Stimulated activated CD4-positive, alpha-beta T cell treated with anti-CD3 and anti-CD28 coated beads, Interleukin-4, amount 100 ng/mL, for 4 hours (primary cell): ENCODE results near the gene COG2.
"Not testable (repeated sequence)": the region's sequence is repeated elsewhere in the genome, so short reads cannot be mapped to it uniquely, and the experiment has no call there.

Experiments
- DNase-seq, 2 experiments: peaks; one replicate each; pipeline ENCODE4 v3.0.0-alpha.2; 2020

The COG2 gene

GRCh38 chr1:230626232-230626631, 16.0 kb upstream of the COG2 start:
- DNase-seq = no peak

GRCh38 chr1:230627767-230628166, 14.5 kb upstream of the COG2 start:
- DNase-seq = no peak

- DNase-seq = no peak
Observed at GRCh38 chr1:230629511-230629910, 12.8 kb upstream of the COG2 start.

- no peak for DNase-seq
Observed at GRCh38 chr1:230631477-230631876, 10.8 kb upstream of the COG2 start.

GRCh38 chr1:230632273-230632873, 9.9 kb upstream of the COG2 start:
- no peak for DNase-seq

GRCh38 chr1:230633469-230633868, 8.8 kb upstream of the COG2 start:
- no peak for DNase-seq

GRCh38 chr1:230634384-230634783, 7.9 kb upstream of the COG2 start:
- DNase-seq = no peak

- no peak for DNase-seq
Observed at GRCh38 chr1:230636575-230637148, 5.6 kb upstream of the COG2 start.

- DNase-seq = no peak
Observed at GRCh38 chr1:230639714-230640209, 2.5 kb upstream of the COG2 start.

- no peak for DNase-seq
Observed at GRCh38 chr1:230641346-230641745, 935 bp upstream of the COG2 start.

GRCh38 chr1:230641900-230642262, 400 bp upstream of the COG2 start:
- DNase-seq = no peak

GRCh38 chr1:230643908-230644307, 1.6 kb downstream of the COG2 start:
- no peak for DNase-seq

GRCh38 chr1:230646710-230647302, 4.5 kb downstream of the COG2 start:
- no peak for DNase-seq

- no peak for DNase-seq
Observed at GRCh38 chr1:230647321-230647720, 5.0 kb downstream of the COG2 start.

- DNase-seq = no peak
Observed at GRCh38 chr1:230648114-230648513, 5.8 kb downstream of the COG2 start.

- no peak for DNase-seq
Observed at GRCh38 chr1:230650300-230650699, 8.0 kb downstream of the COG2 start.

- DNase-seq = no peak
Observed at GRCh38 chr1:230651235-230651634, 9.0 kb downstream of the COG2 start.

GRCh38 chr1:230656719-230657118, 14.4 kb downstream of the COG2 start:
- DNase-seq = not testable (repeated sequence)

- DNase-seq = not testable (repeated sequence)
Observed at GRCh38 chr1:230658103-230658502, 15.8 kb downstream of the COG2 start.

GRCh38 chr1:230658691-230659090, 16.4 kb downstream of the COG2 start:
- no peak for DNase-seq

- no peak for DNase-seq
Observed at GRCh38 chr1:230661976-230662375, 19.7 kb downstream of the COG2 start.

- DNase-seq = no peak
Observed at GRCh38 chr1:230668227-230668626, 25.9 kb downstream of the COG2 start.

GRCh38 chr1:230669543-230669942, 27.3 kb downstream of the COG2 start:
- DNase-seq = no peak

- no peak for DNase-seq
Observed at GRCh38 chr1:230674581-230674980, 32.3 kb downstream of the COG2 start.

- DNase-seq = no peak
Observed at GRCh38 chr1:230677200-230677599, 34.9 kb downstream of the COG2 start.
